Activated gamma-delta T cell treated with Interleukin-2 at 50 U/mL for 16 hours (primary cell): ENCODE measurements around the gene SLC8A1.

ENCODE experiments used
- DNase-seq: peaks from one replicate; pipeline ENCODE4 v3.0.0-alpha.2; 2020

Gene SLC8A1

GRCh38 chr2:40457837-40458236 is 5.9 kb upstream of the SLC8A1 start:
- no peak for DNase-seq

GRCh38 chr2:40457366-40457765 is 5.5 kb upstream of the SLC8A1 start:
- no peak for DNase-seq

DNA sequence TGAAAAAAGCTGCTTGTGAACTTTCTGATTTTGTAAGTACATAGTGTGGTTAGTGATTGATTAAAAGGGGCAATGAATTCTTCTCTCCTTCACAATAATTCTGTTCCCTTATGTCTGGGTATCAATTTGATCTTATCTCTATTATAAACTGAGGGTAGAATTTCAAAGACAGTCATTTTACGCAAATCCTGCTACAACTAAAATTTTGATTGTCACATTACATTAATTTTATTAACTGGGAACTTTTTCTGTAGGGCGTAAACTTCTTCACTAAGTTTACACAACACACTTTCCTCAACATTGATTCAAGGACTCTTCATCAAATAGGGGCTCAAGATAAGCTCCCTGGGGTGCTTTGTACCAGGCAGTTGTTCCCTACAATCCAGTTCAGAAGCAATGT is 5.0 kb upstream of the SLC8A1 start:
- no peak for DNase-seq

GRCh38 chr2:40455661-40456060 is 3.8 kb upstream of the SLC8A1 start:
- DNase-seq, result no peak

- DNase-seq, result no peak
Measured at GRCh38 chr2:40454321-40454720, 2.4 kb upstream of the SLC8A1 start.

DNA sequence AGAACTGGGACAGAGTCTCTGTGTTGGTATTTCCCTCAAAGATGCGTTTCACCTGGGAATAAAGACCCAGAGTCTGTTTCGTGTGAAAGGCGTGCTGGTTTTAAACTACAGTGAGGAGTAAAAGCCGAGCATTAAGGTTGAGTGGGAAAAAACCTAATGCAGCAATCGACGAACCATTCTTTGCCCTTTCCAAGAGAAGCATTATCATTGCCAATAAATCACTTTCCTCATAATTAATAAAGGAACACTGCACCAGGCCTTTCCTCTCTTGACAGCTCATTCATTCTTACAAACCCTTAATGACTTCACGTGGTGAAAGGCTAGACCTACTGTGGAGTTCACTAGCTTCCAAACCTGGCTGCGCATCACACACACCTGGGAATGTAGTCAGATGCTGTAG is 896 bp upstream of the SLC8A1 start:
- no peak for DNase-seq

DNA sequence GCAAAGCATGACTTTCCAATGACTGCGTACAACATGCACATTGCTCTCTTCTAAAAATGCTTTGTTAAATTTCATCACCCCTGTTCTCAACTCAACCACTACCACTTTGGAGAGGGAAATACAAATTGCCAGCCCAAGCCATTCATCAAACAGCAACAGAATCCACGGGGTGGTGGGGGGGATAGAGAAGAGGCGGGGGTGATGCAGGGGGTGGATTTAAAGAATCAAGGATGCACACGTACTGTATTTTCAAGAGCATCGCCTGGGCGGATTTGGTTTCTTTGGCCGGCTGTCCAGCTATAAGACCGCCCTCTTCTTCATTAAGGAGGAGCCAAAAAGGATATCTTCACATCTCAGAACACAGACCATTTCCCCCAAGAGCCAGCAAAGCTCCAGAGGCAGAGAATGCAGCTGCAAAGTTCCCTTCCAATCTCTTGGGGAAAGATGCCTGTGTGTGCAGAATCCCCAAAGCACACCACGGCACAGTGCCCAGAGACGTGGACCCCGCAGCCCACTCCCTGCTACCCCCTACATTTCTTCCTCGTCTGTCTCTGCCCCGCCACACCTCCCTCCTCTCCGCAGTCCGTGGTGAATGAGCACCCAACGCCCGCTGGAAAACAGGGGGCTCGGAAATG is 977 bp downstream of the SLC8A1 start:
- DNase-seq, result no peak

DNA sequence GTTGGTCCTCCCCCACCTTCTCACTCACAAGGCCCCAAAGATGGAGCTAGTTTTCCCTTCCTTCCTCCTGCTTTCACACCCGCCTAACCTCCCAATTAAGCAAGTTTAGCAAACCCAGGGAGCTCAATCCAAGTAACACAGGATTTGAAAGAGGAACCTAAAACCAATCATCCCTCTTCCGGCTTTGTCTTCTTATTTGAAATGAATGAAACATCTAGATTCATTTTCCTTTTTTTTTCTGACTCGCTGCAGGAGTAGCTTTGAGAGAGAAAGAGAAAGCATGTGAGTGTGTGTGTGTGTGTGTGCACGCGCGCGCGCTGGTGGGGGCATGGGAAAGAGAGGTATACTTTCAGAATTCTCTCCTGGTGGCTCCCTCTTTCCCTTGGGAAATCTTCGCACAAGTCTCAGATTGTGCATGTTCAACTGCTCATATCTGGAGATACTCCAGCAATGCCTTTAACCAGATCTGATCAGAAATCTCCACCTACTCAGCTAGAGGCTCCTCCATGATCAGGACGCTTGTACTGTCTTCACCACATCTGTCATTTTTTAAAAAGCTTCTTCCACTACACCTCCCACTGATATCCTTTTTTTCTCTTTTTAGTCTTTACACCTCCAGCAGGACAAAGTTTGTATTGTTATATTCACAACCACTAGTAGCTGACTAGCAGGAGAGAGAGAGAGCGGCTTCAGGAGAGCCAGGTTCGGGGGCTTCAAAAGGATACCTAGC is 1.7 kb downstream of the SLC8A1 start:
- DNase-seq, result no peak

DNA sequence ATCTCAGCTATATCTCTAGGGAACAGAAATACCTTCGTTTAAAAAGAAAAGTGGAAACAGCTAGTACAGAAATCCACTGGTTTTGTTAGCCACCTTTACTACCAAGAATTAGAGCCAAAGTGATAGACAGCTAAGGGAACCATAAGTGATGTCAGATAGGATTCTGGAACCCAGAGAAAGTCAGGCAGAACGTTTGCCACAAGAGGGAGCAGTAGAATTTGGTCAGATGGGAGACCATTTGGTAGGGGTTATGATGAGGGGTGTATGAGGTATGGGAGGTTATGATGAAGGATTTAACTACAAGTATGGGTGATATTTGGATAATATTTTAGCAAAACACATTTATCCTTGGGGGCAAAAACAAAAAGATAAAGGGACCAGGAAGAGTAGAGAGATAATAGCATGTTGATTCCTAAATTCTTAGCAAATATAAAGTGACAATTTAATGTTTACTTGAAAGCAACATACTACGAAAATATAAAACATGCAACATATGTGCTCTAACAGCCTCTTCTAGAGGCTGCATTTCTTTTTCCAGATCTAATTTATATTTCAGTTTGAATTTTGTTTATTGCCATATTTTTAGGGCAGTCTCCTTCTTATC is 3.3 kb downstream of the SLC8A1 start:
- DNase-seq, result no peak

DNA sequence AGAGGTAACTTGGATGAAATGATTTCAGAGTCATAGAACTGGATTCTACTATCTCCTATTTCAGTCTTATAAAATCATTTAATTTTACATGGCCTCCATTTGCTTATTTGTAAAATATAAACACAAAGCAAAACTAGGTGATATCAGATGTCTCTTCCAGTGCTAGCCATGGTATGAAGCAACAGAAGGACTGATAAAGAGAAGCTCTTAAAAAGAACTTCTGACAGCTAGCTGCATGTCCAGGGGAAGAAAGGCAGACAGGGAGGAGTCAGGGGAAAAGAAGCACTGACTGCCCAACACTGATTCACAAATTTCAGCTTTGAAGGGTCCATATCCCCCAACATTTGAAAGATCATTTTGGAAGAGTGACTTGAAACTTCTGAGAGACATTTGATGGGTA is 6.4 kb downstream of the SLC8A1 start:
- DNase-seq, result no peak

- DNase-seq, result no peak
Measured at GRCh38 chr2:40440835-40441234, 11.1 kb downstream of the SLC8A1 start.

GRCh38 chr2:40439473-40439872 is 12.4 kb downstream of the SLC8A1 start:
- no peak for DNase-seq

DNA sequence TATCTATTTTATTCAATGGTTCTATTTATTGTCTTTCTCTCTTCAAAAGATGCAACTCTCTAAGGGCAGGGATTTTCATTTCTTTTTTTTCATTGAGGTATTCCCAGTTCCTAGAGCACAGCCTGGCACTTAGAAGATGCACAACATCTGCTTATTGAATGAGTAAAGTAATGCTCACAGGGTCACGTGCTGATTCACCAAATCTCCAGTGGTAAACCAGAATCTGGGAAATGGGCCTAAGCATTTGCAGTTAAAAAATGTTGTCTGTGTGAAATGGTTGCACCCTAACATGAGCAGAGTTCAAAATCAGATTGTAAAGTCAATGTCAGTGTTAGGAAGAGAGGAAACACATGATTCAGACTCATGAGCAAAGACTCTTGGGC is 15.8 kb downstream of the SLC8A1 start:
- DNase-seq, result no peak

DNA sequence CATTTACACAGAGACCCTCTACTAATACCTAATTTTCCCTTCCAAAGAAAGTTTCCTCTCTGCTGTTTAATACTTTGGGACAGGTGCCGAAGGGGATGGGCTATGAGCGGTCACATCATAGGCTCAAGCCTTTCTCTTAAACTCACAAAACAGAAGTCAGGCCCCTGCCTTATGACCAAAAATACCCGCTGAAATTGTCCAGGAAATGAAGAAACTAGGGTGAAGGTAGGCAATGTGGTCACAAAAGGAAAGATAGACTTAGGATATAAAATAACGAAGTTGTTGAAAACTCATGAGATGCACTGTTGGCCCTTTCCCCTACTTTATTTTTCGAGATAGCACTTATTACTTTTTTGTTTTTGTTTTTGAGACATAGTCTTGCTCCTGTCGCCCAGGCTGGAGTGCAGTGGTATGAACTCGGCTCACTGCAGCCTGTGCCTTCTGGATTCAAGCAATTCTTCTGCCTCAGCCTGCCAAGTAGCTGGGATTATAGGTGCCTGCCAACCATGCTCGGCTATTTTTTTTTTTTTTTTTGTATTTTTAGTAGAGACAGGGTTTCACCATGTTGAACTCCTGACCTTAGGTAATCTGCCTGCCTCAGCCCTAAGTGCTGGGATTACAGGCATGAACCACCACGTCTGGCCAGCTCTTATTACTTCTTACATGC is 16.3 kb downstream of the SLC8A1 start:
- no peak for DNase-seq

GRCh38 chr2:40434731-40435271 is 17.1 kb downstream of the SLC8A1 start:
- DNase-seq, result no peak

DNA sequence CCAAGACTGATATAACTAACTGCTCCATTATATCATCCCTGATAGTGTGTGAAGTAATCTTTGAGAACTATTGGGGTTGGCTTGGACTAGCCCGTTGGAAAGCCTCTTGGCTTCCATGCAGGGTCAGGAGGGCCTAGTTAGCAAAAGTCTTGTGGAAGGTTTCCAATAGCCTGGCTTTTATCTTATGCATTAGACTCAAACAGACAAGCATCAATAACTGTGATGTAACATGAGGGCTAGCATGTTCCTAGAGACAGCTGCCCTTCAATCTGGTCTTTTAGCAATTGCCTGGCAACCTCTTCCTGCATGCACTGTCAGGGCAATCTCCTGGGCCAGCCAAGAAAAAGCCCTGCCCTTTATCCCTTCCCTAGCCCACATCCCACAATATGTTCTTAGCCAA is 18.2 kb downstream of the SLC8A1 start:
- DNase-seq, result no peak

DNA sequence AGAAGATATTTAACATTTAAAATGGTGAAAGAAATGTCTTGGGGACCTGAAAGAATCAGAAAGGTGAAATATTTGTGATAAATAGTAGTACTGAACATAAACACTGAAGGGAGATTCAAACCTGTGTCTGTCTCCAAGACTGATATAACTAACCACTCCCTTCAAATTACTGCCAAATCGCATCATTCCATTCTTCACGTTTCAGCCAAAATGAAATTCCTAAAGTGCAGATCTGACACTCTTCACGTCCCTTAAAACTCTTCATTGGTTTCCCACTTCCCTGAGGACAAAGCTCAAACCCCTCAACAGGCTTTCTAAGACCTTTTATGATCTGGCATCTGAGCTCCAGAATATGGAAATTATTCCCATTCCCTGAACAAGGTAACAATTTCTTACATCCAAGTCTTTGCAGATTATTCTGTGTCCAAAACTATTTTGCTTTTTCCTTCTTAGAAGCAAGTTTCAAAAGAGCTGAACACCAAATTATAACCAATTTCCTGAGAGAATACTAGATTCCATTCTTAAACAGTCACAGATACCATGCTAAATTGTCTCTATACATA is 18.9 kb downstream of the SLC8A1 start:
- no peak for DNase-seq

- DNase-seq, result no peak
Measured at GRCh38 chr2:40431600-40431955, 20.3 kb downstream of the SLC8A1 start.

DNA sequence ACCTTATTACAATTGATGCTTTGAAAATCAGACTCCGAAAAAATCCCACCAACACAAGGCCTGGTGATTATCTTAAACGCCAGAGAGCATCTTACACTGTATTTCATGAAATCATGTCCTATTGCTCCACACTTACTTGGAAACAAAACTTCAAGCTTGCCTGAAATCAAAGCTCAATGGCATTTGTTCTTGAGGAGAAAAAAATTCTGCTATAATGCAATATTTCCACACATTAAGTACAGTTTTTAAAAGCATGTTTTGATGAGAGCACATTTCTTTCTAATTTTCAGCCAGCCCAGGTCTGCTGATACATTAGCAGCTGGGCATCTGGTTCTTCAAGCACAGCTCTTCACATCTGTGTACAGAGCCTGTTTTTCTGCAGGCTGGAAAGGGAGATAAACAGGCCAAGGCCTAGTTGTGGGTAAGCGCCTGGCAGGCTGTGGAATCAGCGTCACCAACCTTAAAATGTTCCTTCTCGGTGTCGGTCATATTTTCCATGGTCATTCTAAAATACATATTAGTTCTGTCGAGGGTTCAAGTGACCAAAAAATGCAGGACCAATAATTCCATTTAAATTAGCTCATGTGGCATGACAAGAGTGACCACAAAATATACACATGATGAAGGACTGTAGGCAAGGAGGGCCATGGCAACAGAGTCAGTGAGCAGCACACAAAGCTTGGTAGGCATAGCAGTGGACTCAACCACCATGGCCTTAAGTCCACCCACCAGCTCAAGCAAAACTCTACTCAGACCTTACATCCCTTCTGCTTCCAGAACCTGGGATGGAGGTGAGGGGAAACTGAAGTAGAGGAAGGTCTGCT is 20.9 kb downstream of the SLC8A1 start:
- DNase-seq, result no peak

- DNase-seq, result no peak
Measured at GRCh38 chr2:40428439-40428838, 23.5 kb downstream of the SLC8A1 start.

GRCh38 chr2:40421631-40422297 is 30.1 kb downstream of the SLC8A1 start:
- DNase-seq, result no peak

- no peak for DNase-seq
Measured at GRCh38 chr2:40420478-40420877, 31.4 kb downstream of the SLC8A1 start.
